IgD-negative memory B cell (primary cell): ENCODE measurements around the gene TCF12. TPM values are rescaled to one million over a fixed set of nuclear protein-coding genes. Genes with fewer than 3 reads are reported as not detected.

Experiments
- H3K27ac Mint-ChIP-seq, 3 donors: one replicate each; pipeline ENCODE4 v1.8.0; 2020 to 2022; ENCODE audit warnings: mild to moderate bottlenecking in 3 of 3, mixed read lengths in 3 of 3, moderate library complexity in 1 of 3
- H3K27me3 Mint-ChIP-seq: one replicate; pipeline ENCODE4 v1.8.0; 2021; ENCODE audit warnings: mixed read lengths
- H3K36me3 Mint-ChIP-seq: one replicate; pipeline ENCODE4 v1.8.0; 2020; ENCODE audit warnings: mild to moderate bottlenecking, mixed read lengths
- H3K4me1 Mint-ChIP-seq, 3 donors: one replicate each; pipeline ENCODE4 v1.8.0; 2020 to 2022; ENCODE audit warnings: mixed read lengths in 3 of 3, mild to moderate bottlenecking in 1 of 3
- H3K4me3 Mint-ChIP-seq, 4 donors: one replicate each; pipeline ENCODE4 v1.8.0; 2020 to 2022; ENCODE audit warnings: mild to moderate bottlenecking in 4 of 4, mixed read lengths in 4 of 4, moderate library complexity in 3 of 4
- H3K9me3 Mint-ChIP-seq, 3 donors: one replicate each; pipeline ENCODE4 v1.8.0; 2020 to 2021; ENCODE audit warnings: mixed read lengths in 3 of 3, mild to moderate bottlenecking in 1 of 3
- polyA plus RNA-seq: library from polyadenylated mRNA; unstranded; fragments of 300-500 nt; fragmentation: Illumina TruSeq; gene quantifications from one replicate; pipeline ENCODE4 v1.2.3, GENCODE V29; 2021

Gene TCF12
- polyA plus RNA-seq, 1 donor from 2014 or later = 58.0 TPM

- H3K36me3 Mint-ChIP-seq = peaks cover 2% of the 10 kb centered on the region
- H3K27ac Mint-ChIP-seq = peak overlapping the region in 1 of 3 donors; percentile 65
- peak overlapping the region in 1 of 4 donors; percentile 88 for H3K4me3 Mint-ChIP-seq
- H3K4me1 Mint-ChIP-seq = peaks cover 28 to 58% (median 57%) of the 10 kb centered on the region in 3 donors
- H3K27me3 Mint-ChIP-seq = no peaks in the 10 kb centered on the region
- peaks cover 0 to 2% (median 0%) of the 10 kb centered on the region in 3 donors for H3K9me3 Mint-ChIP-seq
These were observed 119.1 kb downstream of the TCF12 start for GRCh38 chr15:57037548-57037947.

GRCh38 chr15:57038040-57038439, 119.6 kb downstream of the TCF12 start:
- Mint-ChIP-seq H3K27ac (peak overlapping the region in 1 of 3 donors; percentile 65), H3K4me3 (peak overlapping the region in 1 of 4 donors; percentile 21), H3K36me3 (peaks cover 2% of the 10 kb centered on the region), H3K27me3 (no peaks in the 10 kb centered on the region), H3K9me3 (peaks cover 0 to 2% (median 0%) of the 10 kb centered on the region in 3 donors), H3K4me1 (peaks cover 31 to 58% (median 57%) of the 10 kb centered on the region in 3 donors)

DNA sequence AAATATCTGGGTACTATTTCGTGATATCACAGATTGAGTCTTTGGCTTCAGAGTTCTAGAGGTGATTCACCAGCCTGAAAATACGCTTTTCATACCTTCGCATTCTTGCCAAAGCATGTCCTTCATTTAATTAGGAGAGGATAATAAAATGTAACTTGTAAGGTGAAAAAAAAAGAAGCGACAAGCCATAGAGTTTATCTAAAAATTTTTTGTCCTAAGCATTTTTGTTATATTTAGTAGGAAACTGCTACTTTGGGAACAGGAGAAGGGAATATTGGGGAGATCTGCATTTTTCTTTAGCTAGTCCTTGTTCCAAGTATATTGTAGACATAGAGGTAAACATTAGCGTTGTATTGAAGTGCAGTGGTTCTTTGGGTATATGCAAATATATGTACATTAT, 120.1 kb downstream of the TCF12 start:
- Mint-ChIP-seq H3K4me3 (peak overlapping the region in 1 of 4 donors; percentile 59), H3K4me1 (peaks cover 34 to 62% (median 56%) of the 10 kb centered on the region in 3 donors), H3K36me3 (peaks cover 2% of the 10 kb centered on the region), H3K27me3 (no peaks in the 10 kb centered on the region), H3K27ac (no peak overlapping the region), H3K9me3 (peaks cover 0 to 2% (median 0%) of the 10 kb centered on the region in 3 donors)

GRCh38 chr15:57041416-57041815, 123.0 kb downstream of the TCF12 start:
- Mint-ChIP-seq H3K27ac (no peak overlapping the region), H3K4me3 (no peak overlapping the region), H3K4me1 (peaks cover 47 to 61% (median 60%) of the 10 kb centered on the region in 3 donors), H3K9me3 (peaks cover 0 to 2% (median 0%) of the 10 kb centered on the region in 3 donors), H3K36me3 (peaks cover 4% of the 10 kb centered on the region), H3K27me3 (no peaks in the 10 kb centered on the region)

DNA sequence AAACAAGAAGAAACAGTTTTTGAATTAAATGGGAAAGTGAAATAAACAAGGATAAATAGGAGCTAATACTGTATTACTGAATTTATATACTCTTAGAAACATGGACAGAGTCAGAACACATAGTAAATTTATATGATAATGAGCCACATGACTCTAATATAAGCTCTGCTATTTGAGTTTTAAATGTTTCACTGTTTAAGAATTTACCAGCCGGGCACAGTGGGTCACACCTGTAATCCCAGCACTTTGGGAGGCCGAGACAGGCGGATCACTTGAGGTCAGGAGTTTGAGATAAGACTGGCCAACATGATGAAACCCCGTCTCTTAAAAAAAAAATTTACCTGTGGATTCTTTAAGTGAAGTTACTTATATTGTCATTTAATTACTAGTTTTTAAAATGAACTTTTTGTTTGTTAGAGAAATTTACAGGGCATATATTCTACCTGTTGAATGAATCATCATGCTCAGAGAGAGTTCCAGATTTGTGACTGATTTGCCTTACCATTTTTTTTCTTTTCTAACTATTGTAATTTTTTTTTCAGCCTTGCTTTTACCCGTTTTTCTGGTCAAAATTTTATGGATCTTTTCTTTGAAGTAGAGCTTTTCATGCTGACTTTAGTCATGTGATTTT, 125.7 kb downstream of the TCF12 start:
- Mint-ChIP-seq H3K27me3 (no peaks in the 10 kb centered on the region), H3K36me3 (peaks cover 5% of the 10 kb centered on the region), H3K27ac (peak overlapping the region in 1 of 3 donors; percentile 13), H3K4me1 (peaks cover 27 to 43% (median 41%) of the 10 kb centered on the region in 3 donors), H3K9me3 (no peaks in the 10 kb centered on the region), H3K4me3 (no peak overlapping the region)

- peaks cover 23 to 39% (median 38%) of the 10 kb centered on the region in 3 donors for H3K4me1 Mint-ChIP-seq
- peaks cover 5% of the 10 kb centered on the region for H3K36me3 Mint-ChIP-seq
- no peaks in the 10 kb centered on the region for H3K9me3 Mint-ChIP-seq
- peak overlapping the region in 1 of 4 donors; percentile 30 for H3K4me3 Mint-ChIP-seq
- H3K27ac Mint-ChIP-seq = peak overlapping the region in 1 of 3 donors; percentile 4
- H3K27me3 Mint-ChIP-seq = no peaks in the 10 kb centered on the region
These were observed 126.5 kb downstream of the TCF12 start for GRCh38 chr15:57044970-57045369.

GRCh38 chr15:57045741-57046382, 127.4 kb downstream of the TCF12 start:
- Mint-ChIP-seq H3K4me1 (peaks cover 26 to 35% (median 34%) of the 10 kb centered on the region in 3 donors), H3K27me3 (no peaks in the 10 kb centered on the region), H3K27ac (peak overlapping the region in 1 of 3 donors; percentile 4), H3K4me3 (peak overlapping the region in 1 of 4 donors; percentile 71), H3K9me3 (no peaks in the 10 kb centered on the region), H3K36me3 (peaks cover 5% of the 10 kb centered on the region)

DNA sequence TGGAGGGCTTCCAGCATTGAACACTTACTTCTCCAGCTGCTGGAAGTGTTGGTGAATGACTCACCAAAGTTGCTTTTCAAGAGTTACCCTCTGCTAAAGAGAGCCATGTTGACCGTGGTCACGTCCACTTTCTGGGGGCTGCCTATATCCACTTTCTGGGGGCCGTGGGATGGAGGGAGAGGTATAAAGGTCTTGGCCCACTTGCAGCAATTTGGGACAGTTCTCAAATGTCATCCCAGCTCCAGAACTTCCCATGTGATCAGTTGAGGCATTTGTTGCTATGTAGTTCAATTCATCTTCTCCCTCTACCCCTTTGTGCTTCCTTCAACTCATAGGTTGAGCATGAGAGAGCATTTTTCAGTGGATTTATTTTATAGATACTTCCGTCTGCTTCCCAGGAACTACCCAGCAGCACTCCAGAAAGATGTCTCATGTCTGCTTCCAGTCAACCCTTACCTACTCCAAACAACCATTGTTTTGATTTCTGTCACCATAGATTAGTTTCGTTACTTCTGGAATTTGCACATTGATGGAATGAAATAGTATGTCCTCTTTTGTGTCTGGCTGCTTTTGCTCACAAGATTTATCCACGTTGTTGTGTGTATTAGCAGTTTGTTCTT, 130.6 kb downstream of the TCF12 start:
- Mint-ChIP-seq H3K4me1 (peaks cover 30 to 42% (median 36%) of the 10 kb centered on the region in 3 donors), H3K36me3 (peaks cover 5% of the 10 kb centered on the region), H3K4me3 (no peak overlapping the region)

DNA sequence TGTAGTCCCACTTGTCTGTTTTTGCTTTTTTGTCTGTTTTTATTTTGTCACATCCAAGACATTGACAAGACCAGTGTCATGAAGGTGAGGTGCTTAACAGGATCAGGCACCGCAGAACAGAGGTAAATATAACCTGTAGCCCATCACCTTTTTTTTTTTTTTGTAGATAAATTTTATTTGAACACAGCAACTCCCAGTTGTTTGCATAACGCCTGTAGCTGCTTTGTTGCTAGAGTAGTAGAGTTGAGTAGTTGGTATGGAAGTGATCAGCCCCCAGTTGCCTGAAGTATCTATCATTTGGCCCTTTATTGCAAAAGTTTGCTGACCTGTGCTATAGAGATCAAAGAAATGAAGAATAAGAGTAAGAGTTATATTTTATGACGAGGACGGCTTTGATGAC, 135.0 kb downstream of the TCF12 start:
- no peak overlapping the region for H3K4me3 Mint-ChIP-seq

More for the DNA sequence above, 130.6 kb downstream of the TCF12 start:
- Mint-ChIP-seq H3K27me3 (no peaks in the 10 kb centered on the region), H3K27ac (no peak overlapping the region), H3K9me3 (no peaks in the 10 kb centered on the region)

DNA sequence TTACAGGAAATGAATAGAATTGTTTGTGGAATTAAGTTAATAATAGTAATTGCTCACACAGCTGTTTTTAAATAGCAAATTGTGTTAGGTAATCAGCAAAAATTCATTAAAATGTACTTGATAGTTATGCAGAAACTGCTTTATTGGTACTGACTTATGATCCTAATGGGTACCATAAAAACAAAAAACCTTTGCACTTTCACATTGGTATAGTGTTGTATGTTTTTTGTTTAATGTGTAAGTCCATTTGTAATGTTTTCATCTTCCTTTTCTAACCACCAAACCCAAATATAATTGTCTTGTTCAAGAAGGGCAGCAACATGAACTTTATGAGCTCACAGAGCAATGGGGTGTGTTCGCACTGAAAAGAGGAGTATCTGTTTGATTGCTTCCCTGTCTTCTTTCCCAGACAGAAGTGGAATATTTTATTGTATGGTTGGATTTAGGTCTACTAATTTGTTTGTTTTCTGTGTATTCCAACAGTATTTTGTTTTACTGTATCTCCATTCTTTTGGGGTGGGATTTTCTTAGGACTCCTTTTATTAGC, 135.8 kb downstream of the TCF12 start:
- no peaks in the 10 kb centered on the region for H3K9me3 Mint-ChIP-seq
- peaks cover 31 to 45% (median 40%) of the 10 kb centered on the region in 3 donors for H3K4me1 Mint-ChIP-seq
- no peak overlapping the region for H3K27ac Mint-ChIP-seq
- H3K27me3 Mint-ChIP-seq = no peaks in the 10 kb centered on the region
- no peak overlapping the region for H3K4me3 Mint-ChIP-seq
- H3K36me3 Mint-ChIP-seq = no peaks in the 10 kb centered on the region

More for the DNA sequence above, 135.0 kb downstream of the TCF12 start:
- H3K36me3 Mint-ChIP-seq = peaks cover 1% of the 10 kb centered on the region
- no peaks in the 10 kb centered on the region for H3K9me3 Mint-ChIP-seq
- H3K27me3 Mint-ChIP-seq = no peaks in the 10 kb centered on the region
- H3K27ac Mint-ChIP-seq = no peak overlapping the region
- H3K4me1 Mint-ChIP-seq = peaks cover 31 to 46% (median 40%) of the 10 kb centered on the region in 3 donors

- no peaks in the 10 kb centered on the region for H3K9me3 Mint-ChIP-seq
- H3K4me3 Mint-ChIP-seq = no peak overlapping the region
- no peak overlapping the region for H3K27ac Mint-ChIP-seq
- no peaks in the 10 kb centered on the region for H3K27me3 Mint-ChIP-seq
- no peaks in the 10 kb centered on the region for H3K36me3 Mint-ChIP-seq
- peaks cover 29 to 45% (median 35%) of the 10 kb centered on the region in 3 donors for H3K4me1 Mint-ChIP-seq
These were observed 137.9 kb downstream of the TCF12 start for GRCh38 chr15:57056357-57056756.

- no peaks in the 10 kb centered on the region for H3K27me3 Mint-ChIP-seq
- peak overlapping the region in 1 of 3 donors; percentile 7 for H3K27ac Mint-ChIP-seq
These were observed 138.9 kb downstream of the TCF12 start for GRCh38 chr15:57057134-57057930.

DNA sequence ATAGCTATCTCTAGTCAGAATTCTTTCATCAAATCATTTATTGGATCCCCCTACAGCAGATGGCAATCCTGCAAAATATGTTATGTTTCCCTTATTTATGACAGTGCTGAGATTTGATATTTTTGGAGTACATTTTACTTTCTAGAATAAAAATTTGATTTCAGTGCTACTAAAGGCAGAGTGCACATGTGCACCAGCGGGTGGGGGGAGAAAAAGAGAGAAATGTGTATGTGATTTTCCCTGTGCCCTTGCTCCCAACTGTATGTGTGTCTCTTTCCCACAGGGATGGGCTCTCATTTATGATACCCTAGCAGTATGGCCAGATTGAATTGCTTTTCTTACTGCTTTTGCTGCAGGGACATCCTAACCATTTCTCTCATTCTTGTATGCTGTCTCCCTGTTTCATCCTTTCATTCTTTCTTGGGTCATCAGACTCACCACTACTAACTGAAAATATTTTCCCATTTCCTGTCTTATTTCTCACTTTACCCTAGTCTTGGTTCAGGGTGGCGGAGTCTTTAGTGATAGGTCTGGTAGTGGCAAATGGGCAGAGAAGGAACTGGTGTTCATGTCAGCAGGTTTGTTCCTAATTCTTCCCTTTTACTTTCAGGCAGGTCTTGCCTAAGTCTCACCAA, 140.7 kb downstream of the TCF12 start:
- Mint-ChIP-seq H3K9me3 (no peaks in the 10 kb centered on the region), H3K4me3 (no peak overlapping the region), H3K27ac (no peak overlapping the region), H3K27me3 (no peaks in the 10 kb centered on the region), H3K36me3 (peaks cover 2% of the 10 kb centered on the region), H3K4me1 (peaks cover 20 to 32% (median 21%) of the 10 kb centered on the region in 3 donors)

More at GRCh38 chr15:57057134-57057930, 138.9 kb downstream of the TCF12 start:
- Mint-ChIP-seq H3K9me3 (no peaks in the 10 kb centered on the region), H3K36me3 (no peaks in the 10 kb centered on the region), H3K4me3 (no peak overlapping the region), H3K4me1 (peaks cover 27 to 45% (median 29%) of the 10 kb centered on the region in 3 donors)

DNA sequence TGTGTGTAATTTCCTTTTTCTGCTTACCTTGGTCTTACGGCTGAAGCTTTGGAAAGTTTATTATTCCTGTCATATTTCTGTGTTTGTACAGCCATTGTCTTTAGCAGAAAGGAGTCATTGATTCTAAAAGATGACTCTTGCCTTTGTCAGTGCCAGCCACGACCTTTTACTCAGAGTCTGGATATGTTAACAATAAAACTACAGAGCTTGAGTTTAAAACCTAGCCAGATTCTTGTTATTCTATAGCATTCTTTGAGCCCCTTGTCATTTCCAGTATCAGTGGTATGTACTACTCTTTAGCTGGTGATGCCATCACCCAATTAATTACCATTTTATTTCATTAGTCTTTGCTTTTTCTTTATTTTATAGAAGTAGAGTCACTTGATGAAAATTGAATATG, 142.4 kb downstream of the TCF12 start:
- Mint-ChIP-seq H3K27me3 (no peaks in the 10 kb centered on the region), H3K9me3 (no peaks in the 10 kb centered on the region), H3K4me1 (peaks cover 15 to 24% (median 18%) of the 10 kb centered on the region in 3 donors), H3K4me3 (no peak overlapping the region), H3K36me3 (peaks cover 2% of the 10 kb centered on the region), H3K27ac (no peak overlapping the region)
